SK-N-SH (cell line): ENCODE results near the gene DNAH1.

Source experiments
- YY1 ChIP-seq: IDR thresholded peaks from 2 replicates; pipeline ENCODE4 v1.4.0; 2012; ENCODE audit warnings: low read depth, mild to moderate bottlenecking
- TF ChIP-seq, protein P1 (sequence below): fragments of 200-600 bp; sonication (generic); IDR thresholded peaks from 2 replicates; pipeline ENCODE4 v1.6.1; 2017; ENCODE audit warnings: antibody characterized with exemption, mild to moderate bottlenecking, moderate library complexity

DNA sequence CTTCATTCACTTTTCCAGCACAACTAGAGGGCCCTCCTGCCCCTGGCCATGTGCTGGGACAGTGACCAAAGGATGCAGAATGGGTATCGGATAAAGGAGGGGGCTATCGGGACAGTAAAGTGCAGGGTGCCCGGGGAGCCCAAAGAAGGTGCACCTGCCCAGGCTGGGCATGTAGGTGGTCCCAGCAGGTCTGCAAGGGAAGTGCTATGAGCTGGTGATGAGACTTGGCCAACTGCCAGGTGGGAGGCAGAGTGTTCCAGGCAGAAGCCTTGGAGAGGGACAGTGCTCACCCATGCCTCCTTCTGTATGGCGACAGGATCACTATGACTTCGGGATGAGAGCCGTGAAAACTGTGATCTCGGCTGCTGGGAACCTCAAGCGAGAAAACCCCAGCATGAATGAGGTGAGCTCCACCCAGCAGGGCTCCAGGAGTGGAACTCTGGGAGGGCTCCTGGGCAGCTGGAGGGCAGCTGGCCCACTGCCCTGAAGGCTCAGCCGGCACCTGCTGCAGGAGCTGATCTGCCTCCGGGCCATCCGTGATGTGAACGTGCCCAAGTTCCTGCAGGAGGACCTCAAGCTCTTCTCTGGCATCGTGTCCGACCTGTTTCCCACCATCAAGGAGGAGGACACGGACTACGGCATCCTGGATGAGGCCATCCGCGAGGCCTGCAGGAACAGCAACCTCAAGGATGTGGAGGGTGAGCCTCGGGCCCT, 48.4 kb downstream of the DNAH1 start:
- TF ChIP-seq YY1, result no peak
- TF ChIP-seq, protein P1, sequence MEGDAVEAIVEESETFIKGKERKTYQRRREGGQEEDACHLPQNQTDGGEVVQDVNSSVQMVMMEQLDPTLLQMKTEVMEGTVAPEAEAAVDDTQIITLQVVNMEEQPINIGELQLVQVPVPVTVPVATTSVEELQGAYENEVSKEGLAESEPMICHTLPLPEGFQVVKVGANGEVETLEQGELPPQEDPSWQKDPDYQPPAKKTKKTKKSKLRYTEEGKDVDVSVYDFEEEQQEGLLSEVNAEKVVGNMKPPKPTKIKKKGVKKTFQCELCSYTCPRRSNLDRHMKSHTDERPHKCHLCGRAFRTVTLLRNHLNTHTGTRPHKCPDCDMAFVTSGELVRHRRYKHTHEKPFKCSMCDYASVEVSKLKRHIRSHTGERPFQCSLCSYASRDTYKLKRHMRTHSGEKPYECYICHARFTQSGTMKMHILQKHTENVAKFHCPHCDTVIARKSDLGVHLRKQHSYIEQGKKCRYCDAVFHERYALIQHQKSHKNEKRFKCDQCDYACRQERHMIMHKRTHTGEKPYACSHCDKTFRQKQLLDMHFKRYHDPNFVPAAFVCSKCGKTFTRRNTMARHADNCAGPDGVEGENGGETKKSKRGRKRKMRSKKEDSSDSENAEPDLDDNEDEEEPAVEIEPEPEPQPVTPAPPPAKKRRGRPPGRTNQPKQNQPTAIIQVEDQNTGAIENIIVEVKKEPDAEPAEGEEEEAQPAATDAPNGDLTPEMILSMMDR, result no peak
